Erythroblast (primary cell): ENCODE results near the gene MFSD2A.

Source experiments
- GATA1 ChIP-seq: IDR thresholded peaks from 2 replicates; pipeline ENCODE4 v1.6.1; 2011; ENCODE audit warnings: low read depth, mild to moderate bottlenecking, control low read depth, low read length, moderate library complexity
- POLR2A ChIP-seq: IDR thresholded peaks from 2 replicates; pipeline ENCODE4 v1.6.1; 2011; ENCODE audit warnings: mild to moderate bottlenecking, low read length

DNA sequence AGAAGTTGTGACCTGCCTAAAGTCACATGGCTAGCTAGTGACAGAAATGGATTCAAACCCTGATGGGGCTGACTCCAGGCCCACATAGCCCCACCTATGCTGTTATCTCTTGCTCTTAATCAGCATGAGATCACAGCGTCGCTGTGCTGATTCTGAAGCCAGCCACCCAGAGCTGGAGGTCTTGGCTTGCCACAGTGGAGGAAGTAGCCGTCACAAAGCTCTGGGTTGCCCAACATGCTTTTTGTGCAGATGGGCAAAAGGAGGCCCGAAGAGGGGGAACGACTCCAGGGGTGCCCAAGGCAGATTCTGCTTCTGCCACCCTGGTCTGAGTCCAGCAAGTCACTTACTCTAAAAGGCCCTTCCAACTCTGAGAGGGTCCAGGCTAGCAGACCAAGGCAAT is 14.7 kb upstream of the MFSD2A start:
- TF ChIP-seq POLR2A, result no peak
- no peak for TF ChIP-seq GATA1
